A549 (cell line): ENCODE results near the gene OTUD3. TPM values are rescaled to one million over a fixed set of nuclear protein-coding genes. Genes with fewer than 3 reads are reported as not detected.

Experiments
- ATAC-seq, 2 experiments: fragments of 200-7000 bp in 1 of 2; fragments of >200 bp in 1 of 2; cut with Nextera tagmentation in 1 of 2; cut with Tn5 transposase in 1 of 2; 3 replicates each; pipeline versions ENCODE4 v1.8.0 to v1.9.1; 2018 to 2020; ENCODE audit warnings: mild to moderate bottlenecking in 1 of 2, moderate library complexity in 1 of 2
- CTCF ChIA-PET: fragments of 300-600 bp; sonication (Branson Sonifier 250); formaldehyde crosslinking; extraction: SDS; loops from one replicate; lab custom pipeline; 2021; ENCODE audit warnings: antibody characterized with exemption, inconsistent platforms; lab: Yijun Ruan, JAX
- POLR2A ChIA-PET: fragments of 350-600 bp; formaldehyde crosslinking; extraction: SDS; loops from one replicate; lab custom pipeline; 2021; ENCODE audit warnings: antibody characterized with exemption, inconsistent platforms; lab: Yijun Ruan, JAX
- DNase-seq, 2 experiments: peaks; one replicate each; pipeline versions ENCODE4 v3.0.0 to v3.0.0-alpha.2; 2011 to 2016; ENCODE audit warnings: low read depth in 1 of 2, low spot score in 1 of 2
- FAIRE-seq: peaks from 2 replicates; lab custom pipeline; 2011; peaks lifted over from hg19 to GRCh38; lab: Jason Lieb, UNC
- H3K27ac ChIP-seq, 2 experiments: fragments of >200 bp; sonication (Bioruptor Twin); formaldehyde crosslinking; 3 replicates each; pipeline ENCODE4 v1.5.1; 2016 to 2017
- H3K4me1 ChIP-seq: fragments of >200 bp; sonication (Bioruptor Twin); formaldehyde crosslinking; 3 replicates; pipeline ENCODE4 v1.6.1; 2016
- H3K4me2 ChIP-seq: fragments of >200 bp; sonication (Bioruptor Twin); formaldehyde crosslinking; 3 replicates; pipeline ENCODE4 v1.6.1; 2016
- H3K4me3 ChIP-seq: fragments of >200 bp; sonication (Bioruptor Twin); formaldehyde crosslinking; 3 replicates; pipeline ENCODE4 v1.5.1; 2016
- H3K9me3 ChIP-seq: fragments of >200 bp; sonication (Bioruptor Twin); formaldehyde crosslinking; 3 replicates; pipeline ENCODE4 v1.6.1; 2016
- ATOH8 ChIP-seq: fragments of 250-450 bp; sonication (Bioruptor Pico); IDR thresholded peaks from 2 replicates; pipeline ENCODE4 v1.5.0; 2020; ENCODE audit warnings: low read depth, mild to moderate bottlenecking, moderate library complexity
- CHD4 ChIP-seq: fragments of 200-600 bp; sonication (generic); IDR thresholded peaks from 2 replicates; pipeline ENCODE4 v1.6.1; 2016; ENCODE audit warnings: antibody characterized with exemption, mild to moderate bottlenecking, borderline replicate concordance
- CTCF ChIP-seq: fragments of >200 bp; sonication (Bioruptor Twin); formaldehyde crosslinking; IDR thresholded peaks from 3 replicates; pipeline ENCODE4 v1.5.1; 2016
- EHMT2 ChIP-seq: fragments of 200-600 bp; sonication (generic); IDR thresholded peaks from 2 replicates; pipeline ENCODE4 v1.6.1; 2016; ENCODE audit warnings: antibody characterized with exemption, low read depth, mild to moderate bottlenecking, moderate library complexity
- EP300 ChIP-seq, 2 experiments: fragments of >200 bp; sonication (Bioruptor Twin); formaldehyde crosslinking; IDR thresholded peaks; 2 replicates in 1 of 2; 3 replicates in 1 of 2; pipeline ENCODE4 v1.6.1; 2016 to 2017
- HOXA7 ChIP-seq: fragments of 250-450 bp; sonication (Bioruptor Pico); IDR thresholded peaks from 2 replicates; pipeline ENCODE4 v1.5.0; 2020; ENCODE audit warnings: mild to moderate bottlenecking, moderate library complexity
- KDM5A ChIP-seq: fragments of 200-600 bp; sonication (generic); IDR thresholded peaks from 2 replicates; pipeline ENCODE4 v1.6.1; 2016; ENCODE audit warnings: antibody characterized with exemption, mild to moderate bottlenecking
- NFE2L2 ChIP-seq: fragments of 150-350 bp; conservative IDR thresholded peaks from 2 replicates; pipeline ENCODE4 v1.6.1; 2014; ENCODE audit warnings: low read length
- NPAS2 ChIP-seq: fragments of 250-450 bp; sonication (Bioruptor Pico); IDR thresholded peaks from 2 replicates; pipeline ENCODE4 v1.8.0; 2022; ENCODE audit warnings: mild to moderate bottlenecking, moderate library complexity, borderline replicate concordance
- RARB ChIP-seq: fragments of 250-450 bp; sonication (Bioruptor Pico); IDR thresholded peaks from 2 replicates; pipeline ENCODE4 v1.8.0; 2021; ENCODE audit warnings: mild to moderate bottlenecking, moderate library complexity
- RCOR1 ChIP-seq: fragments of 150-350 bp; IDR thresholded peaks from 2 replicates; pipeline ENCODE4 v1.6.1; 2014; ENCODE audit warnings: antibody characterized with exemption, low read length, low read depth
- REST ChIP-seq: fragments of 200-600 bp; sonication (generic); IDR thresholded peaks from 2 replicates; pipeline ENCODE4 v1.6.1; 2016; ENCODE audit warnings: antibody characterized with exemption, mild to moderate bottlenecking, moderate library complexity
- WGBS: methylation state at CpG from one replicate; pipeline ENCODE4 v1.1.6; 2017; ENCODE audit errors: missing lambda C conversion rate; 5-methylcytosine and 5-hydroxymethylcytosine counted together
- polyA plus RNA-seq, 4 experiments: library from polyadenylated mRNA; depleted of rRNA in 3 of 4; stranded (reverse); fragments of >200 nt; fragmentation: RNase III in 1 of 4; extraction: RNeasy Plus Mini Kit Qiagen cat#74134 plus additional on column Dnase treatment in 1 of 4; gene quantifications; 2 replicates in 3 of 4; 3 replicates in 1 of 4; pipeline ENCODE4 v1.2.3, GENCODE V29; 2011 to 2017
- TF ChIP-seq, protein P1 (sequence below): fragments of 450-650 bp; IDR thresholded peaks from 2 replicates; pipeline ENCODE4 v1.6.1; 2014; ENCODE audit warnings: antibody characterized with exemption
- TF ChIP-seq, protein P2 (sequence below): fragments of >200 bp; sonication (Bioruptor Twin); formaldehyde crosslinking; IDR thresholded peaks from 3 replicates; pipeline ENCODE4 v1.6.1; 2016
- TF ChIP-seq, protein P3 (sequence below): IDR thresholded peaks from 2 replicates; pipeline ENCODE4 v1.6.1; 2012
- TF ChIP-seq, protein P4 (sequence below): fragments of 150-350 bp; IDR thresholded peaks from 2 replicates; pipeline ENCODE4 v1.6.1; 2014; ENCODE audit warnings: low read depth, mild to moderate bottlenecking, low read length

The OTUD3 gene
- polyA plus RNA-seq, 2 of the 4 experiments (the other 2 are of a cell fraction): 3.5 to 4.9 TPM

DNA sequence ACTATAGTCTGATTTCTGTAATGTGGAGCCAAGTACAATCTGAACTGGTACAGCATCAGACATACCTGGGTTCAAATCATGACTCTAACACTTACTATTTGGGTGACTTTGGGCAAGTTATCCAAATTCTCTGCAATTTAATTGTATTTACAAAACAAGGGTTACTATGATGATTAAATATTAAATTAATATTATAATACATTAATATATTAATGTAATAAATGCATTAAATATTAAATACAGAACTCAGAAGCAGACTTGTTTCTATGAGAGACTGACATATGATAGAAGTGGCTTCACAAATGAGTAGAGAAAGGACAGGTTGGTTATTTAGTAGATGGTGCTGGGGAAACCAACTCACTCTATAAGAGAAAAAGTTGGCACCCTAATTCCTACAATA is 27.3 kb upstream of the OTUD3 start:
- no peaks in the 10 kb centered on the region for H3K4me1 ChIP-seq
- FAIRE-seq (no peak), DNase-seq (no peak), ATAC-seq (no peak)
- TF ChIP-seq CTCF: no peak
- no peak for TF ChIP-seq RCOR1
- no peak for TF ChIP-seq KDM5A
- no peak for TF ChIP-seq CHD4
- no peak for TF ChIP-seq REST
- no peak for TF ChIP-seq NPAS2 (CRISPR knock-in tag)
- no peak for TF ChIP-seq EP300 (IDR thresholded peaks at IDR 0.05)
- TF ChIP-seq, protein P1, sequence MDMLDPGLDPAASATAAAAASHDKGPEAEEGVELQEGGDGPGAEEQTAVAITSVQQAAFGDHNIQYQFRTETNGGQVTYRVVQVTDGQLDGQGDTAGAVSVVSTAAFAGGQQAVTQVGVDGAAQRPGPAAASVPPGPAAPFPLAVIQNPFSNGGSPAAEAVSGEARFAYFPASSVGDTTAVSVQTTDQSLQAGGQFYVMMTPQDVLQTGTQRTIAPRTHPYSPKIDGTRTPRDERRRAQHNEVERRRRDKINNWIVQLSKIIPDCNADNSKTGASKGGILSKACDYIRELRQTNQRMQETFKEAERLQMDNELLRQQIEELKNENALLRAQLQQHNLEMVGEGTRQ: no peak
- TF ChIP-seq, protein P2, sequence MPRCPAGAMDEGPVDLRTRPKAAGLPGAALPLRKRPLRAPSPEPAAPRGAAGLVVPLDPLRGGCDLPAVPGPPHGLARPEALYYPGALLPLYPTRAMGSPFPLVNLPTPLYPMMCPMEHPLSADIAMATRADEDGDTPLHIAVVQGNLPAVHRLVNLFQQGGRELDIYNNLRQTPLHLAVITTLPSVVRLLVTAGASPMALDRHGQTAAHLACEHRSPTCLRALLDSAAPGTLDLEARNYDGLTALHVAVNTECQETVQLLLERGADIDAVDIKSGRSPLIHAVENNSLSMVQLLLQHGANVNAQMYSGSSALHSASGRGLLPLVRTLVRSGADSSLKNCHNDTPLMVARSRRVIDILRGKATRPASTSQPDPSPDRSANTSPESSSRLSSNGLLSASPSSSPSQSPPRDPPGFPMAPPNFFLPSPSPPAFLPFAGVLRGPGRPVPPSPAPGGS: no peak
- no peak for TF ChIP-seq HOXA7 (CRISPR knock-in tag)
- no peak for TF ChIP-seq NFE2L2
- no peak overlapping the region for H3K4me2 ChIP-seq
- ChIA-PET POLR2A (no interaction called here), CTCF (no interaction called here)
- H3K9me3 ChIP-seq: no peaks in the 10 kb centered on the region
- H3K27ac ChIP-seq: no peak overlapping the region
- no peak overlapping the region for H3K4me3 ChIP-seq

DNA sequence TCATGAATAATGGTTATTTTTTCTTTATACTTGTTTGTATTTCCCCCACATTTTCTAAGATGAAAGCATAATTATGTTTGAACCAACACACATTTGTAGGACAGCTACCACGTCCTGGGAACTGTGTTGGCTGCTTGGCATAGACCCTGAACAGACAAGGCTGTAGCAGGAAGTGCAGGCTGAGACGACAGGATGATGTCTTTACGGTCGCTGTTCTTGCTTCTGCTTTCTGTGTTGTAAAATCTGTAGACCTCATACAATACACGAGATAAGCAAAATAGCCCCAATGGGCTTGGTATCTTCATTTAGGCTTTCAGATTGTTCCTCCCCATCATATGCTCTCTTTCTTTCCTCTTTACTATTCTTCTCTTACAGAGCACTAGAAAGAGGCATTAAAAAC is 23.3 kb upstream of the OTUD3 start:
- Histone ChIP-seq H3K4me2 (no peak overlapping the region), H3K27ac (no peak overlapping the region), H3K4me1 (0 out of 3 replicates have a peak, but pooled peaks cover 4% of the 10 kb centered on the region), H3K9me3 (peaks cover 8% of the 10 kb centered on the region), H3K4me3 (no peak overlapping the region)
- DNase-seq (no peak), FAIRE-seq (no peak), ATAC-seq (no peak)
- POLR2A ChIA-PET: no interaction called here
- TF ChIP-seq RARB (no peak), ATOH8 (no peak), HOXA7 (CRISPR knock-in tag) (no peak), EHMT2 (no peak)
- TF ChIP-seq, protein P3, sequence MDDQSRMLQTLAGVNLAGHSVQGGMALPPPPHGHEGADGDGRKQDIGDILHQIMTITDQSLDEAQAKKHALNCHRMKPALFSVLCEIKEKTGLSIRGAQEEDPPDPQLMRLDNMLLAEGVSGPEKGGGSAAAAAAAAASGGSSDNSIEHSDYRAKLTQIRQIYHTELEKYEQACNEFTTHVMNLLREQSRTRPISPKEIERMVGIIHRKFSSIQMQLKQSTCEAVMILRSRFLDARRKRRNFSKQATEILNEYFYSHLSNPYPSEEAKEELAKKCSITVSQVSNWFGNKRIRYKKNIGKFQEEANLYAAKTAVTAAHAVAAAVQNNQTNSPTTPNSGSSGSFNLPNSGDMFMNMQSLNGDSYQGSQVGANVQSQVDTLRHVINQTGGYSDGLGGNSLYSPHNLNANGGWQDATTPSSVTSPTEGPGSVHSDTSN: no peak
- TF ChIP-seq, protein P1: no peak
- TF ChIP-seq, protein P4, sequence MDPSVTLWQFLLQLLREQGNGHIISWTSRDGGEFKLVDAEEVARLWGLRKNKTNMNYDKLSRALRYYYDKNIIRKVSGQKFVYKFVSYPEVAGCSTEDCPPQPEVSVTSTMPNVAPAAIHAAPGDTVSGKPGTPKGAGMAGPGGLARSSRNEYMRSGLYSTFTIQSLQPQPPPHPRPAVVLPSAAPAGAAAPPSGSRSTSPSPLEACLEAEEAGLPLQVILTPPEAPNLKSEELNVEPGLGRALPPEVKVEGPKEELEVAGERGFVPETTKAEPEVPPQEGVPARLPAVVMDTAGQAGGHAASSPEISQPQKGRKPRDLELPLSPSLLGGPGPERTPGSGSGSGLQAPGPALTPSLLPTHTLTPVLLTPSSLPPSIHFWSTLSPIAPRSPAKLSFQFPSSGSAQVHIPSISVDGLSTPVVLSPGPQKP: no peak
- CTCF ChIA-PET: no interaction called here
- 17% methylated on average over 5 of the region's 5 CpGs for WGBS
